Right kidney (tissue), 1 donor: ENCODE results near the gene NSG1.

Source experiments
- DNase-seq: peaks from one replicate; pipeline ENCODE4 v3.0.0-alpha.2; 2016

NSG1 gene

DNA sequence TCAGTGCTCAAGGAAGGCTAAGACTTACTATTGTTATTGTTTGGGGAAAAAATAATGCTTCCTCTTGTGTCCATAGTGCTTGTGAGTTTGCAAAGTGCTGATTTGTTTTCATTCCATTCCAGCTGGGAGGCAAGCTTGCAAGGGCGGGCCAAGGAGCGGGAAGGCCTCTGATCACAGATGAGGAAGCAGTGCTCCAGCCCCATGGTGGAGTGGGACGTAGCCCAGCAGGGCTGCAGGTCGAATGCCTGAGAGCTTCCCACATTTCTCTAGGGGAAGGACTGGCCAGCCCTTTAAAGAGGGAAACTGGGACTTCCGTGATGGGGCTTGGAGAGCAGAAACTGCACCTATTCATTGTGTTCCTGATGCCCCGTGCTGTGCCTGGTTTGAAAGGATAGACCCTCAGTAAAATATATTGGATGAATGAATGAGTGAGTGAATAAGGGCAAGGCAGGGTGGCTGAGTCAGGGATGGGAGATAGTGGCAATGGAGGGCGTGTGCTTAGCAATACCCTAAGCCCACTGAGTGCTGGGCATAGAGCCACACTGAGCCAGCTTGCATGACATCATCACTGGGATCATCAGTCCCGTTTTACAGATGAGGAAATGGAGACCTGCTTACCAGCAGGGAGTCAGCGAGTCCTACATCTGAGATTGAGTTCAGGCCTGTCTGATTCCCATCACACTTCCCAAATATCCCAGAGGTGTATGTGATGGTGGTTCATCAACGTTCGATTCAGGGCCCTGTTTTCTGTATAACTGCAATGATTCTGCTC is 17.9 kb upstream of the NSG1 start:
- no peak for DNase-seq

DNA sequence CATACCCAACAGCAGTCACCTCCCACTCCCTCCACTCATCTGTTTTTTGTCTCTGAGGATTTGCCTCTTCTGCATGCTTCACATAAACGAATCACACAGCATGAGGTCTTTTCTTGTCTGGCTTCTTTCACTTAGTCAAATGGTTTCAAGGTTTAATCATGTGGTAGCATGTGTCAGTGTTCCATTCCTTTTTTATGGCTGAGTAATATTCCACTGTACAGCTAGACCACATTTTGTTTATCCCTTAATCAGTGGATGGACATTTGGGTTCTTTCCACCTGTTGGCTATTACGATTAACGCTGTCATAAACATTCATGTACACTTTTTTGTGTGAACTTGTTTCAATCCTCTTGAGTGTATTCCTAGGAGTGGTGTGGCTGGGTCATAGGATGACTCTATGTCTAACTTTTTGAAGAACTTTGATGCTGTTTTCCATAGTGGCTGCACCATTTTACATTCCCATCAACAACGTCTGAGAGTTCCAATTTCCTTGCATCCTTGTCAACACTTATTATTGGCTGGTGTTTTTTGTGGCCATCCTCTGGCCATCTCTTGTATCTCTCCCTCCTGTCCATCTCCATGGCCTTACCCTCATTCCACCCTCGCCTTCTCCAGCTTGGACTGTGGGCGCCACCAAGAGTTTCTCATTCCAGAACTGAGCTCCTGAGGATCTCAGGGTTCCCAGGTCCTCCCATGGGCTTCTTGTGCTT is 12.4 kb upstream of the NSG1 start:
- DNase-seq = no peak

DNA sequence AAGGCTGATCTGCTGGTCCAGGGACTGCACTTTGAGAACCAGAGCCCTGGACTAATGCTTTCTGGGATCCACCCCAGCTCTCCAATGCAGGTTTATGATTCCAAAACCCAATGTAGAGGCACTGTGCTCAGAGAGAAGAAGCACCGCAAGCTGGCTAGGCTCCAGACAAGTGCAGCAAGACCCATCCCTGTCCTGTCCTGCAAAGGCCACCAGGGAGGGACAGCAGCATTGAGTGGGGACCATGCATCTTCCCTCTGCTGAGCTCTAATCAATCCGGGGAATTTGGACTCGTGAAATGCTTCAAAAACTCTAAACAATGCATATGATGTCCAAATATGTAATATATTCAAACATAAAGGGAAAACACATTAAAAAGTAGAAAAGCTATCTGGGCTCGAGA is 10.8 kb upstream of the NSG1 start:
- no peak for DNase-seq

DNA sequence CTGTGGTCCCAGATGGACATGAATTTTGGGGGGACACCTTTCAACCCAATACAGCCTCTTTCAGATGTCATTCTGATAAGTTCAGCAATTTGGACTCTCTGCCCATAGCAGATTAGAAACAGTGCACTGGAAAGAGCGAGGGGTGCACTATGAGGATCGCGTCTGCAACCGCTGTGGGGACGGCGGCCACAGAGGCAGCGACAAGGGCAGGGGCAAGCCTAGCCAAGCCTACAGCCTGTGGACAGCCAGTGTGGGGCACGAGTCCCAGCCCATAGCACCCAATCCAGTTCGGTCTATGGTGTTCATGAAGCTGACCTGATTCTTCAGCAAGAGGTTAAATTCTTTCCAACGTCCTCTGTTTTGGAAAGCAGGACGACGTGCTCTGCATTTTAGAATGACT is 9.7 kb upstream of the NSG1 start:
- DNase-seq = no peak

DNA sequence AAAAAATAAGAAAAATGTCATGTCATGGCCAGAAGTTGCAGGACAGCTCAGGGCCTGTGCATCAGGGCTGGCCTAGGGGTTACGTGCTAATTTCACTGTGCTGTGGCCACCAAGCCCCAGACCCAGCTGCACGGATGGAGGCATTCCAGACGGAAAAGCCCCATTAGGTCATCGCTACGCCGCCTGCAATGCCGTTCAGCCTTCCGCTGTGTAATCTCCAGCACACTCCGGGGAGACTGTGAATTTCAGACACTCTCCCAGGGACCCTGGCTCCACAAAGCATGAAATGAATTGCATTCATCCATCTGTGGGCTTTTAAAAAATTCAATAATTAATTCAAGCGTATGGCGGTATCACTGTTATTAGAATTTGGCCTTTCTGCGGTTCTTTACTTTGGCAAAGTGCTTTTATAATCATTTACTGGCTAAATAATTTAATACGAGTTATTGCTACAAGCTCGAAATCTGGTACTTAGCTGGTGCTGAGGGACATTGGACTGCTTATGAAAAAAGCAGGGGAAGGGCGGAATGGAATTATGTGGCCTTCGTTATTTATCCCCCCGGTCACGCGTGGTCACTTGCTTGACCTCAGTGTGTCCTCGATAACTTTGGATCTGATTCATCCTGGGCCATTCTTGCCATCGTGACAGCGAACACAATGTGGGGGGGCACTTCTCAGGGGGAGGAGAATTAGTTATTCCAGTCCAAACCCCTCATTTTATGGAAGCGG is 9.0 kb upstream of the NSG1 start:
- DNase-seq = no peak

DNA sequence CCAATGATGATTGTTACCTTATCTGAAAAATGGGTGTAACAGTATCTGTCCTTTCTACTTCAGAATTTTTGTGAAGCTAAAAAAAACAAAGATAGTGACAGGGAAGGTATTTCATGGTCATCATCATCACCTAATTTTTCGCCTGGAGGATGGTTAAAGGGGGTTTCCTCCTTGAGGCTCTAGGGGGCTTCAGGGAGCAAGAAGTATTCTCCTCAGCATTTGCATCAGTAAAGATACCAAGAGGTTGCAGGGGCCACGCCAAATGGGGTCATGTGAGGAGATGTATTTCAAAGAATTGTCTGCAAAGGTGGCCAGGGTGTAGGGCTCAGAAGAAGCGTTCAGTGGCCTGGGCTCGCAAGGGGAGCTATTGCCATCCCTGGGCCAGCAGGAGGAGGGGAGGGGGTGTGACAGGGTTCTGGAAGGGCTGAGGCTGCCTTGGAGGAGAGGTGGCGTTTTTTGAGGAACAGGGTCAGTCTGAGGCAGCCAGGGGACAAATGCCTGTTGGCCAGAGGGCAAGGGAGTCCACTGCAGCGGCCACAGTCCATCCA is 7.3 kb upstream of the NSG1 start:
- DNase-seq = no peak

DNA sequence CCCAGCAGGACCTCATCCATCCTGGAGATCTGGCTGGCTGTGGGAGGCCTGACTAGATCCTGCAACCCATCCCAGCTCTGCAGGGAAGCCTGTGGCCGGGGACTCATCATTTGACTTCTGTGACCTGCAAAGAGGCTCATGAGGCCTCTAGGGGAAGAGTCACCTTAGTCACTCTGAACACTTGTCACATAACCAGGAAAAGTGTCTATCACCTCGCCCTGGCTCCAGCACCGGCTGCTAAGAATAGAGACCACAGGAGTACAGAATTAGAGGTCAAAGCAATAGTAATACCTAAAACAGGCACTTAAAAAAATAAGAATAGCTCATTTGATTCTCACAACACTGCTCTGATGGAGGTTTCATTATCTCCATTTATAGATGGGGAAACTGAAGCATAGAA is 3.8 kb upstream of the NSG1 start:
- DNase-seq = no peak

DNA sequence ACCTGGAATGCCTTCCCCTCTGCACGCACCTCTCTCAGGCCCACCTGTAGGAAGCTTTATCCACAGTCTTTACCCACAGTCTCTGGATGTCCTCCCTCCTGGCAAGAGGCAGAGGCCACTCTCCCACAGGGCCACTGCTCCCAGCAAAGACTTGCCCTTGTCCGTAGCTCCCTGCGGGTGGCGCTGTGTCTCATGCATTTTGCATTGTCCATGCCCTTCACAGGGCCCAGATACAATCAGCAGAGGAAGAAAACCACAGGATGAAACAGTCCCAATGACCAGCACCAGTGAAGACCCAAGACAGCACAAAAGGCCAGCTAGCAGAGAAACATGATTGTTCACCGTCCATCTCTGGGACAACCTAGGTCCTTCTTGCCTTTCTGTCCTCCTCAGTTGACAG is 2.1 kb upstream of the NSG1 start:
- DNase-seq = no peak

DNA sequence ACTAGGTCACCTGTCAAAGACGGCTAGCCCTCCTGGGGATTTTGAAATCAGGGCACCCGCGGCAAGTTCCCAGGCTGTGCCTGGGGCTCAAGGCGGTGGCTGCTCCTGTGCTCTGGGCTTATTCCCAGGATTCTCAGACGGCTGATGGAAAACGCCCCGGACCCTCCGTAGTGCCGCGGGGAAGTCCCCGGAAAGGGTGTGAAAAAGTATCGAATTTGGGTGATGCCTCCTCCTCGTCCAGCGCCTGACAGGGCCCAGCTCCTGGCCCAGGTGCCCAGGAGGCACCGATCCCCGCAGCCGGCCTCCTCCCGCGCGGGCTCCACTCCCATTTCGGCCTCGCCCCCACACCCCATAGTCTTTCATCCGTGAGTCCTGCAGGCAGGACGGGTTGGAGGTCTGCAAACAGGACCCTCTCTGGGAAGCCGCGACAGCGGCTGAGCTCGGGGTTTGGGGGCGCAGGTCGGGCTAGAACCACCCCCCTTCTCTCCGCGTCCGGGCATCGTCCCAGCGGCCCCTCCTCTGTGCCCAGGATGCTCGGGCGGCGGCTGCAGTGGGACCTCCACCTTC is 1.1 kb upstream of the NSG1 start:
- DNase-seq = no peak

DNA sequence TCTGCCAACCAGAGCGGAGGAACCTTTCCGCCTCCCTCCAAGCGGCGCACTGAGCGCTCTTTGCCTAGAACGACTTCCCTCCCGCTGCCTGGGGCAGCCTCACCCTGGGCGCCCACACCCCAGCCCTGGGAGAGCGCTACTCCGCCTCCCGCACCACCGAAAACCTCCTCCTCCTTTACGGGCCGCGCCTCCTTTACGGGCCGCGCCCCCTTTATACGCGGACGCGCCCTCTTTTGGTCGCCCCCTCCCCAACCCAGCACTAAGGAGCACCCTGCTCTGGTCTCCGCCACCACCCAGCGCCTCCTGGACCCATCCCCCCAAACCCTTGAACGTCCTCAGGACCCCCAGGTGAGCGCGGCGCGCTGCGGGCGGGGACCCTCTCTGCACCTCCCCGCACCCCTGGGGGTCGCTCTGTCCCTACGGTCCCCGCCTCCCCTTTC is 586 bp upstream of the NSG1 start:
- peak; percentile 62 for DNase-seq

DNA sequence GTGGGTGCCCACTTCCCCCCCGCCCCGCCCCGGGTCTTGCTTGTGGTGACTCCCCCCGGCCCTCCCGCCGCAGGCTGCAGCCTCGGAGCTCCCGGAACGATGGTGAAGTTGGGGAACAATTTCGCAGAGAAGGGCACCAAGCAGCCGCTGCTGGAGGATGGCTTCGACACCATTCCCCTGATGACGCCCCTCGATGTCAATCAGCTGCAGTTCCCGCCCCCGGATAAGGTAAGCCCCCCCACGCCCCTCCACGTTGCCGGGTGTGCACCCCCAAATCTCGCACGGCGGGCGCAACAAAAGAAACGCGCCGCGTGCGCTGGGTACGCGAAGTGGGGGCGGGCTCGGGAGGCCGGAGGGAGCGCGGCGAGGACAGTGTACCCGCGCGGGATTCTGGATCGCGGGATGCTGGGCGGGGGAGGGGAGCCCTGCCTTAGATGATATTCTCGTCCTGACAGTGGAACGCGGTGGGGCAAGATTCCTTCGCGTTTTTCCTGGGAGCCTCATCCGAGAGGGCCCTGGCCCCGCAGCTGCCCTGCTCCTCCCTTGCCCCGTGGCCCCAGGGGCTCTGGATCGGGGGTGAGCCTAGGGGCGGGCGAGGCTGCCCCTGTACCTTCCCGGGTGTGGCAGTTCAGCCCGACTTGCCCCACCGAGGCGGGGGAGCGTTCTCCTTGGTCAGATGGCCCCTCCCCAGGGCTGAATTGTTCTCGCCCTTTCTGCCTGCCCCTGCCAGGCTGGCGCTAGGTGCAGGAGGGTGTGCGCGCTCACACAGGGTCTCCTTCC is 819 bp downstream of the NSG1 start:
- DNase-seq = peak; percentile 32

DNA sequence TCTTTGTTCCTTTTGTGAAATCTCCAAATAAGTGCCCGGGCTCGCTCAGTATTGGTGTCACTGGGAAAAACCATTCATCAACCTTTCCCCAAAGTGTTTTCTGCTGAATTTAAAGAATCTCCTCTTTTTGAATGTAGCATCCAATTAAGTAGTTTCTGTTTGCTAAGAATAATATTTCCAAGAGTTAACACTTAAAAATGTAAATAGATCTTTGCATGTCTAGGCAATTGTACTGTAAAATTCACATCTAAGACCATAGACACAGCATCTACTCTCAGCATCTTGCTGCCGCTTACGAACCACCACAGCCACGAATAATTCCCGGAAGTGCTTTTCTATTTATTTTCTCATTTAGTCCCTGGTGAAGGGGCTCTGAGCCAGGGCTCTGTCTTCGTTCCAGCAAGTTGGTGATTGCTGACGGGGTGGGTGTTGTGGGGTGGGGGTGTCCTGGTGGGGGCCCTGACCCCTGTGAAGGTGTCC is 1.4 kb downstream of the NSG1 start:
- DNase-seq = no peak

DNA sequence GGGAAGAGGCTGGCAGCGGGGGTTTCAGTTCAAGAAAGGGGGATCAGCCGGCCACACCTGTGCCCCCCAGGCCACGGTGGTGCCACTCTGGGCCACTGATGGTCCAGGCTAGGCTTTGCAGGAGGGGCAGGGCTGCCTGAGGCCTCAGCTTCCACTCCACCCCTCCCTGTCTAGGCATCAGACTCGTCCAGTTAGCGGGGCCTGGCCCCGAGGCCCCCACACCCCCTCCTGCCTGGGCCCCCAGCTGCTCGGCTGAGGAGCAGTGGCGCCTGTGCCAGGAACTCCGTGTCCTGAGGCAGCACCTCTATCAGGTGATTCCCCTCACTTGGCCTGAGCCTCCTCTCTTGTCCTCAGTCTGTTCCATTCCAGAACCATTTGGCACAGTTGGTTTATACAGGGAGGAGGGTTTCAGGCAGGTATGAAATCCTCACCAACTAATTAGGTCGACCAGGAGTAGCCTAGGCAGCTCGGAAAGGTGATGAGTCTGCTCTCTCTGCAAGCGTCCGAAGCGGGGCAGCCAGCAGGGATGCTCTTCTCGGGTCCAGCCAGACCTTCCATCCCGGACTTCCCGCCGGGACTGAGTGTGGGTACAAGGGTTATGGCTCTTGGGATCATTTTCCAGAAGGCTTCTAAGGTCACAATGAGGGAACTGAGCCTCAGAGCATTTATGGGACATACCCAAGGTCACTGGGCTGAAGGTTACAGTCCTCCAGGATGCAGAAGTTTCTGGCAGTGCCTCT is 2.1 kb downstream of the NSG1 start:
- no peak for DNase-seq

DNA sequence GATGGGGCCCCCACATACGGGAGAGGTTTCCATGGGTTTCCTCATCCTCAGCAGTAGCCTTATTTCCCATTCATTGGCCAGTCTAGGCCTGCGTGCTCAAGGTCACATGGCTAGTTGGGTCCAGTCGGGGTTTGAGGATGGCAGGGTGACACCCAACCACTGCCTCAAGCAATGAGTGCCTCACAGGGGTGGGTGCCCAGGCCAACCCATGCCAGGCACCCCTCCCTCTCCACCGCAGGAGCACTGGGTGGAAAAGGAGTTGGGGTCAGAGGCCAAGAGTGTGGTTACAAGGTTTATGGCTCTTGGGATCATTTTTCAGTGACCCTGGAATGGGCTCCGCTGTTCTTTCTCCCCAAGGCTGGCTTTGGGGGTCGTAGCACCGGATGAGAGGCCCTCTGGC is 3.1 kb downstream of the NSG1 start:
- DNase-seq = no peak

DNA sequence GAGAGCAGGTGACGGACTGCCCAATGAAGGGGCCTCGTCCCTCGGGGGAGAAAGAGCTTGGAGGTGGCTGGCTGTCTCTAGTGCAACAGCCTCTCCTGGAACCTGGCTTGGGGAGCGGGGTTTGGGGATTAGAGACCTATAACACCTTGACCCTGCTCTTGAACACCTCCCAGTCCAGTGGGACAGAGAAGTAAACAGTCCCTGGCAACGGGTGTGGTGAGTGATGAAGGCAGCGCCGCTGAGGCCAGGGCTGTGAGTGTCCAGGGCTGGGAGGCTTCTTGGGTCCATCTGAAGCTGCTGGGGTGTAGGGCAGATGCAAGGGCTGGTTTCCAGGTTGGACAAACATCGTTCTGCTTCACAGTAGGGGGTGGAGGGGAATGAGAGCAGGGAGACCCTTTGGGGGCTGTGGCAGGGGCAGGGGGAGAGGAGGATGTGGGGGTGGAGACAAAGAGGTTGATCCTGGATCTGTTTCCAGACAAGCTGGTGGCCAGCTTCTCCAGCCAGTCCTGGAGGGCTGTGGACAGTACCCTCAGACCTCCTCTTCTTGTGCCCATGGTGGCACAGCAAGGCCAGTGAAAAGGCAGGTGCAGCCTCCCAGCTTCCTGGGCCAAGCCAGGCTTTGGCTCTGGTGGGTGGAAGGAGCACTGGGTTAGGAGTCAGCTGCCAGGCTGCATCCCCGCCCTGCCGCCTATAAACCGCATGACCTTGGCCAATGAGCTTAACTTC is 3.8 kb downstream of the NSG1 start:
- DNase-seq = no peak

DNA sequence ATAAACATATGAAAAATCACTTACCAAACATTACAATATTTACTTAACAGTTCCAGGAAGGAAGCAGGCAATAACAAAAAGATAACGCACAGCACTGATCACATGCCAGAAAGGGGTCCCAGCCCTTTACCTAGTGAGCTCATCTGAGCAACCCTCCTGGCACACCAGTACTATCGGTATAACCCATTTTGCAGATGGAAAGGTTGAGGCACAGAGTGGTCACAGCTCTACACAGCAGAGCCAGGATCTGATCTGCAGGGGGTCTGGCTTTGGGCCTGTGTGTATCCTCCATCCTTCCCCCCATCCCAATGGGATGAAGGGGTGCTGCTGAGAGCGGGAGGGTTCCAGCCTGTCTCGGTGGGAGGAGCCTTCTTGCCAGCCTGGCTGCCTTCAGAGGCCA is 5.0 kb downstream of the NSG1 start:
- no peak for DNase-seq

DNA sequence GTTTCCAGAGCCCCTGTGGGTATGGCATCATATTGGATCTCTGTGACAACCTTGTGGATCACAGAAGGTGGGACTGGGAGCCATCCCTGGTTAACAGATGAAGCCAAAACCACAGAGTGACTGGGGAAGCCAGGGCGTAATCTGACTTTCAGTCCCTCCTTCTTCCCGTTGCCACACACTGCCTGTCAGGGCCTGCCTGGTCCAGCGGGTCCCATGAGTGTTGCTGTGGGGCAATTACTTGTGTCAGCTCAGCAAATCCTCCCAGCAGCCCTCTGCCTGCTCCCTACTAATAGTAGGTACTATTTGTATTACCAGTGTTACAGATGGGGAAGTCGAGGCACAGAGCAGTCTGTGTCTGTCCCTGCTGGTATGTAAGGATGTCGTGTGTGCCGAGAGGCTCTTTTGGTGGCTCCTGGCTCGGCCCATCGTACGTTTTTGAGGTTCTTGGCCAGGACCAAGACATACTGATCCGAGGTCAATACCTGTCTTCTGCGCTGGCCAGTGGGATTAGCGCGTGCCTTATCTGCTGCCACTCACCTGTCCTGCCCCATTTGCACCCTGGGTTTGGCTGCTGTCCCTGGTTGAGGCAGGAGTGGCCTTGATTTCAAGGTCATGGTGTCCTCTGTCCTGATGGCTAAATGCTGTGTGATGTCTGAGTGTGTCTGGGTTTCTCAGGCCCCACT is 5.7 kb downstream of the NSG1 start:
- DNase-seq = no peak

DNA sequence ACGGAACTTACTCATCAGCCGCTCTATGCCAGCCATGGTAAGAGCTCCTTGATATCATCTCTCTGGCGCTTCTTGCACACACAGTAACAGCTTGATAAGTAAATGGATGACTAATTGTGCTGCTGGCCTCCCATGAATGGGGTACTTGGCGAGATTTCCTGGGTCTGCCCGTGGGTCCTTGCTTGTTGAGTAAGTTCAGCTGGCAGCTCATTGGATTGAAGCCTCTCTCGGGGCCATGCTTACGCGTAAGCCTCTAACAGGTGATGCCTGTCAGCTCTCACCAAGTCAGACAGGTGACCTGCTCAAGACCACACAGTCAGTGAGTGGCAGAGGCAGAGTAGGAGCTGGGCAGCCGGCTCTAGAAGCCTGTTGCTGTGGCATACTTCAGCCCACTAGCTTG is 7.7 kb downstream of the NSG1 start:
- no peak for DNase-seq

DNA sequence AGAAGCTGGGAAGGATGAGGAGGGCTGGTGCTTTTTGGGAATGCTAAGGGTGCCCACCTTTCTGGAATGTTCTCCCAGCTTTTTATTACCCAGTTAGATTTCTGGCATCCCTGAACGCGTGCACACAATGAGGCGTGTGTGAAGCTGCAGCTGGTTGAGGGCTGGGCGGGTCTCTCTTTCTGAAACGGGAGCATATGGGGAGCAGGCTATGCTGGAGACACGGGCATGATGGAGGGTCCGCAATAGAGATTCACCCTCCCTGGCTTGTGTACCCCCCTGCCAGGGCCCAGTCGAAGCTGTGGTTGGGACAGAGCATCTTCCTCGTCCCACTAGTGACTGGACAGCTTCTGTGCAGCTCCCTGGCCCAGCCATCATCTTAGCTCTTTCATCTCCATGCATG is 8.5 kb downstream of the NSG1 start:
- DNase-seq = no peak
